NK-92 (cell line): Measurements from ENCODE around the gene UBXN11.
A peak's percentile ranks its signal among the peaks of the same experiment; 100 is the strongest.

ENCODE experiments used
- DNase-seq: peaks from one replicate; lab custom pipeline; 2025; ENCODE audit not compliant: unreplicated experiment; lab: John Stamatoyannopoulos, UW

UBXN11 gene

GRCh38 chr1:26274801-26275425, 31.5 kb downstream of the UBXN11 start:
- DNase-seq, result no peak

- no peak for DNase-seq
Measured at GRCh38 chr1:26269198-26269550, 37.3 kb downstream of the UBXN11 start.

- DNase-seq, result no peak
Measured at GRCh38 chr1:26268290-26269197, 37.9 kb downstream of the UBXN11 start.

- no peak for DNase-seq
Measured at GRCh38 chr1:26265405-26265804, 41.0 kb downstream of the UBXN11 start.

- DNase-seq, result no peak
Measured at GRCh38 chr1:26263212-26263611, 43.2 kb downstream of the UBXN11 start.

- no peak for DNase-seq
Measured at GRCh38 chr1:26259578-26259977, 46.9 kb downstream of the UBXN11 start.

GRCh38 chr1:26259005-26259404, 47.4 kb downstream of the UBXN11 start:
- no peak for DNase-seq

GRCh38 chr1:26257222-26257621, 49.2 kb downstream of the UBXN11 start:
- DNase-seq, result no peak

- no peak for DNase-seq
Measured at GRCh38 chr1:26254404-26254803, 52.0 kb downstream of the UBXN11 start.

- no peak for DNase-seq
Measured at GRCh38 chr1:26252718-26253117, 53.7 kb downstream of the UBXN11 start.

- no peak for DNase-seq
Measured at GRCh38 chr1:26239936-26240335, 66.5 kb downstream of the UBXN11 start.

GRCh38 chr1:26237230-26237966, 69.0 kb downstream of the UBXN11 start:
- DNase-seq, result no peak

GRCh38 chr1:26234644-26235370, 71.6 kb downstream of the UBXN11 start:
- no peak for DNase-seq

- peak; percentile 86 for DNase-seq
Measured at GRCh38 chr1:26233903-26234643, 72.4 kb downstream of the UBXN11 start, which contains the start of gene CEP85. Gene CEP85, plus strand, starts transcription at chr1:26234200. Its CDS starts 5,584 bp downstream, at chr1:26239784.
